ENCODE data around the gene PHLDB2. TPM values are rescaled to one million over a fixed set of nuclear protein-coding genes. Genes with fewer than 3 reads are reported as not detected.

PHLDB2 gene
- total RNA-seq, 4 donors from 2014 or later: 89.5 to 421 (median 186) TPM

- no peak for DNase-seq (ENCODE audit: low spot score)
- TF ChIP-seq, protein P1, sequence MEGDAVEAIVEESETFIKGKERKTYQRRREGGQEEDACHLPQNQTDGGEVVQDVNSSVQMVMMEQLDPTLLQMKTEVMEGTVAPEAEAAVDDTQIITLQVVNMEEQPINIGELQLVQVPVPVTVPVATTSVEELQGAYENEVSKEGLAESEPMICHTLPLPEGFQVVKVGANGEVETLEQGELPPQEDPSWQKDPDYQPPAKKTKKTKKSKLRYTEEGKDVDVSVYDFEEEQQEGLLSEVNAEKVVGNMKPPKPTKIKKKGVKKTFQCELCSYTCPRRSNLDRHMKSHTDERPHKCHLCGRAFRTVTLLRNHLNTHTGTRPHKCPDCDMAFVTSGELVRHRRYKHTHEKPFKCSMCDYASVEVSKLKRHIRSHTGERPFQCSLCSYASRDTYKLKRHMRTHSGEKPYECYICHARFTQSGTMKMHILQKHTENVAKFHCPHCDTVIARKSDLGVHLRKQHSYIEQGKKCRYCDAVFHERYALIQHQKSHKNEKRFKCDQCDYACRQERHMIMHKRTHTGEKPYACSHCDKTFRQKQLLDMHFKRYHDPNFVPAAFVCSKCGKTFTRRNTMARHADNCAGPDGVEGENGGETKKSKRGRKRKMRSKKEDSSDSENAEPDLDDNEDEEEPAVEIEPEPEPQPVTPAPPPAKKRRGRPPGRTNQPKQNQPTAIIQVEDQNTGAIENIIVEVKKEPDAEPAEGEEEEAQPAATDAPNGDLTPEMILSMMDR (IDR thresholded peaks at IDR 0.05): no peak
- ATAC-seq (ENCODE audit: low FRiP score): no peak
Observed at GRCh38 chr3:111863942-111864694, 5.1 kb downstream of the PHLDB2 start.

DNA sequence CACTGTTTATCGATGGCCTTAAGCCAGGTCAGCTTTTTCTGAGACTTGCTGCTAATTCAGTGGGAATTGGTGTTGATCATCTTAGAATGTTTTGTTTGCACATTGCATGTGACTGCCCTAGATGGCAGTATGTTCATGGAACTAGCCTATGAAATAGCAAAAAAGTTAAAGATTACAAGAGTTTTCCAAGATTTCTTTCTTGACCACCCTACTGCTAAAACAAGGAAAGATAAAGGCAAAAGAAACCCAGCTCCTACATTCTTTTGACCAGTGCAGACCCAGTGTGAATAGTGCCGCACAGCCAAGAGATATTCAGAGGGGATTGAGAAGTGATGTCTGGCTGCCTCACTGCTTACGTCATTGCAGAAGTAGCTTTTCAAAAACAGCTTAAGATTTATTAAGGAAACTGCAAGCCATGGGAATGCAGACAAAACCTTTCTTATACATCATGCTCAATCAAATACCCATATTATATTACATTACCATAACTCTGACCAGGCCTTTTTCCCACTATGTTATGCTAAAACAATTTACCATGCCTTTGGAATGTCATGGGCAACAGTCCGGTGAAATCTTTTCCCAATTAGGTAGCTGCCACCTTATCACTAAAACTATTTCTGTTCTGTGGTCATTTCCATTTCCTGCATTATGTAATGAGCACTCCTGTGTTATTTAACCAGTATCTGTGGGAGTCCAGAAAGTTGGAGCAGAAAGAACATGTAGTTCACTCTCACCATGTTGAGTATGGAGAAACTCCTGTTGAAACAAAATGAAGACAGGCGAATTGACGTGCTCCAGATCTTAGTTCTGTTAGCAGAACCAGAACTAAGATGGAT is 6.0 kb downstream of the PHLDB2 start:
- TF ChIP-seq, protein P1 (IDR thresholded peaks at IDR 0.05): no peak
- DNase-seq (ENCODE audit: low spot score) (no peak), ATAC-seq (ENCODE audit: low FRiP score) (peak; percentile 59)

- no peak for ATAC-seq (ENCODE audit: low FRiP score)
- no peak for DNase-seq (ENCODE audit: low spot score)
- TF ChIP-seq, protein P1 (IDR thresholded peaks at IDR 0.05): no peak
Observed at GRCh38 chr3:111867889-111868426, 8.9 kb downstream of the PHLDB2 start.

GRCh38 chr3:111870620-111871019 is 11.6 kb downstream of the PHLDB2 start:
- DNase-seq (ENCODE audit: low spot score) (no peak), ATAC-seq (ENCODE audit: low FRiP score) (no peak)
- TF ChIP-seq, protein P1 (IDR thresholded peaks at IDR 0.05): no peak

DNA sequence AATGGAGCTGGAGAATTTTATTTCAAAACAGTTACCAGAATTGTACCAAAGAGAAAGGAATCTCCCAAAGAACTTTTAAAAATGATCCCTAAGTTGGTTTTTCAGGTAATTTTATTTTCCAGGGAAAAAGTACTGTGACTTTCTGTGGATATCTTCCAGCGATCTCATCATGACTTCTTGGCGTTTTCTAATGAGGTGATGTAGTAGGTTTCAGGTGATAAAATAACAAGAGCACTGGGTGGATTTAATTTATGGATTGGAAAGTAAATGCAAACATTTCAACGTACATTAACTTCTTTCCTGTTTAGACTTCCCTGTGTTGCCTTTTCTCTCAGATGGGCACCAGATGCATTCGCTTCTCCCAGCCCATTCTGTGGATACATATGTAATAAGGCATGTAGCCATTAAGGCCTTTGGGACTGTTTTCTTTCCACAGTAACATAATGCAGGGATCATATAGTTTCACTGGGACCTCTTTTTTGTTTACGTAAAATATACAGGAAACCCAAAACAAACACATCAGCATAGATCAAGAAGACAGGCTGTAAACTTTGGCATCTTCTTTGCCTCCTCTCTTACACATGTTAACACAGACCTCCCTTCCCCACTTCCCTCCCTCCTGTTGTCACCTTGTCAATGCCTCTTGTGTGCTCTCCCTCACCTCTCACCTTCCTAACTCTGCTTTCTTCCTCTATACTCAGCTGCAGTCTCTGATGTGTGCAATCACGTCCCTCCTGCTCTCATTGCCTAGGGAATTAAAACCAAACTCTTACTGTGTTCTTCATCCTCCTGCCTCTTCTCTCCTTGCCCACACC is 13.0 kb downstream of the PHLDB2 start:
- TF ChIP-seq, protein P1 (IDR thresholded peaks at IDR 0.05): no peak
- ATAC-seq (ENCODE audit: low FRiP score) (no peak), DNase-seq (ENCODE audit: low spot score) (no peak)

DNA sequence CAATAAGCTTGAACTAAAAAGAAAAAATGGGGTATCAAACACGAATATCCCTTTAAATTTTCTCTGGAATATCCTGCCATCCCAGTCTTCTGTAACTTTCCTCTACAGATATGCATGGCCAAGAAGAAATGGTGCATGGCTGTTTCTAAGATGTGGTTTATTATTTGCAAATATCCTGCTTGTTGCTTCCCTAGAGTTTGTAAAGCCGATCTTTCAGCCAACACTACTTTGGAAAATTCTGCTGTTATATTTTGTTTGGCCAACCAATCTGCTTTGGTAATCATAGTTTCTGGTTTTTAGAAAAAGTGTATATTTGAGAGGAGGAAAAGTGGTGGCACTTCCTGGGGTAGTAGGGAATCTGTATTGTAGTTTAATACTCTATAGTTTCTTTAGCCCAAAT is 13.9 kb downstream of the PHLDB2 start:
- no peak for ATAC-seq (ENCODE audit: low FRiP score)
- DNase-seq (ENCODE audit: low spot score): no peak
- TF ChIP-seq, protein P1 (IDR thresholded peaks at IDR 0.05): no peak
